T follicular helper cell (primary cell): ENCODE data around the gene EHD3.

Experiments used
- DNase-seq: peaks from one replicate; pipeline ENCODE4 v3.0.0-alpha.2; 2020; ENCODE audit warnings: low read depth
- total RNA-seq, 2 experiments: gene quantifications; one replicate each; lab custom pipeline; 2026; lab: John Stamatoyannopoulos, UW

Gene EHD3
- 9.4 to 13.6 reads per million in 2 experiments for total RNA-seq

GRCh38 chr2:31233741-31234682 lies at the start of gene EHD3:
EHD3 (plus strand) TSS chr2:31234152; CDS start chr2:31234622, 470 bp downstream.
- DNase-seq, result peak; percentile 54

- DNase-seq, result no peak
These were observed 46.8 kb upstream of the EHD3 start for GRCh38 chr2:31187166-31187565.

GRCh38 chr2:31188131-31188530 lies 45.8 kb upstream of the EHD3 start:
- no peak for DNase-seq

- DNase-seq, result no peak
These were observed 44.8 kb upstream of the EHD3 start for GRCh38 chr2:31189141-31189540.

- DNase-seq, result no peak
These were observed 43.8 kb upstream of the EHD3 start for GRCh38 chr2:31190188-31190587.

- DNase-seq, result no peak
These were observed 42.0 kb upstream of the EHD3 start for GRCh38 chr2:31191931-31192330.

GRCh38 chr2:31192396-31192795 lies 41.6 kb upstream of the EHD3 start:
- no peak for DNase-seq

GRCh38 chr2:31192851-31193392 lies 41.0 kb upstream of the EHD3 start:
- no peak for DNase-seq

GRCh38 chr2:31193806-31194205 lies 40.1 kb upstream of the EHD3 start:
- DNase-seq, result no peak

GRCh38 chr2:31196622-31197021 lies 37.3 kb upstream of the EHD3 start:
- no peak for DNase-seq

- no peak for DNase-seq
These were observed 36.8 kb upstream of the EHD3 start for GRCh38 chr2:31197166-31197565.

GRCh38 chr2:31197669-31198068 lies 36.3 kb upstream of the EHD3 start:
- no peak for DNase-seq

GRCh38 chr2:31199206-31199605 lies 34.7 kb upstream of the EHD3 start:
- DNase-seq, result no peak

- no peak for DNase-seq
These were observed 33.0 kb upstream of the EHD3 start for GRCh38 chr2:31200972-31201371.

GRCh38 chr2:31202041-31202440 lies 31.9 kb upstream of the EHD3 start:
- no peak for DNase-seq

GRCh38 chr2:31202833-31203232 lies 31.1 kb upstream of the EHD3 start:
- no peak for DNase-seq

GRCh38 chr2:31203916-31204315 lies 30.0 kb upstream of the EHD3 start:
- no peak for DNase-seq

GRCh38 chr2:31204783-31205182 lies 29.2 kb upstream of the EHD3 start:
- DNase-seq, result no peak

- DNase-seq, result no peak
These were observed 28.8 kb upstream of the EHD3 start for GRCh38 chr2:31205186-31205585.

- DNase-seq, result no peak
These were observed 28.3 kb upstream of the EHD3 start for GRCh38 chr2:31205613-31206012.

- DNase-seq, result no peak
These were observed 26.2 kb upstream of the EHD3 start for GRCh38 chr2:31207790-31208189.

GRCh38 chr2:31208240-31208639 lies 25.7 kb upstream of the EHD3 start:
- no peak for DNase-seq
